Measurements from ENCODE around the gene TVP23A. TPM values are rescaled to one million over a fixed set of nuclear protein-coding genes. Genes with fewer than 3 reads are reported as not detected.

TVP23A gene
- total RNA-seq = 0.22 and 0.32 TPM in 2 replicates

DNA sequence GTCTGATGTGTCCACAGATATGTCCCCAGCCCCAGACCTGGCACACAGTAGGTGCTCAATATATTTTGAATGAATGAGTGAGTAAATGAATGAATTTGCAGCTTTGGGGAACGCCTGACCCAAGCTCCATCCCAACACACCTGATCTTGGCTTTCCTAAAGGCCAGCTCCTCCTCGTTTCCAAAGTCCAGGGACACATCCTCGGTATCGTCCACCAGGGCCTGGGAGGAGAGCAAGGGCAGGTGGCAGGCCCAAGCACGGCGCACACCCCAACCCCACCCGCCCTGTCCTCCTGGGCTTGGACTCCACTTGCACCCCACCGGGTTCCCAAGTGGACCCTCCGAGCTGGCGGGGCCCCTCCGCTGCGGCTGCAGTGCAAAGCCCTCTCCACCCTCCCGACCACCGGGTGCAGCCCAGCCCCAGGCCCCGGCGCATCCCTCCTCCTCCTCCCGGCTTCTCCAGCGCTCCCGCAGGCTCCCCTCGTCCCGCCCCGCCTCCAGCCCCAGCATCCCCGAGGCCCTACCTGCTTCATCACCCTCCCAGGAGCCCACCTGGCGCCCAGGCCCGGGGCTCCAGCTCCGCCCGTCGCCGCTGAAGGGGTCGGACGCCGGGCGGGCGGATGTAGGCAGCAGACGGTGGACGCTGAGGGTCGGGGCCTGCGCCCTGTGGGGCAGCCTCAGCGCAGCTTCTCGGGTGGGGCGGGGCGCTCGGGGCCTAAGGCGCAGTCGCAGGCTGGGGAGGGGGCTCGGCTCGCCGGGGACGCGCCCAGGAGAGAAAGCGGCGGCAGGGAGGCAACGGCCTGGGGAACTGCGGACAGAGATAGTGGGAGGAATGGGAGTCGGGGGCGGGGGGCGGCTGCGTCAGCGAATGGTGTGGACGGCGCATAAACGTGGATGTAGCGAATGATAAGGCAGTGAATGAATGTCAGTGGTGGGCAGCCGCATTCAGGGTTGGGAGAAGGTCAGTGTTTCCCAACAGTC, at the start of gene TVP23A:
Gene TVP23A (minus strand): TSS at position 832 of the 979 bp plus-strand sequence. CDS start 301 bp downstream, at position 531.
- intact Hi-C loops (cut with micrococcal nuclease) = no loop called here

DNA sequence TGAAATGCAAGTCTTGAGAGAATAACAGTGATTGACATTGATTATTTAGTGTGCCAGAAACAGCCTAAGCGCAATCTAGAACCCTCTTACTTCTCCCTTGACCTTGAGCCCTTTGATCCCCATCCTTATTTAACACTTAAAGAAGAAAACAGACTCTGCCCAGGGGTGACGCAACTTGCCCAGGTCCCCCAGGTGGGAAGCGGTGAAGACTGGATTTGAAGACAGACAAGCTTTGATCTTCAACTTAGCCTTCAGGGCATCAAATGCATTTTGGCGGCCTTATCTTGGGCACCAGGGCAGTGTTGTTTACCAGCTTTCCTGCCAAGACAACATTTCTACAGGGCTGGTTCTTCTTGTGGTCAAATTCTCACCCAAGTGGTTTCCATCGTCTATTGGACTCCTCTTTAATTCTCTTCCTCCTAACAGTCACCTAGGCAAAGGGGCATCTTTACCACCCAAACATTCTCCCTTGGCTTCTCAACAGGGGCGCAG, 49.6 kb upstream of the TVP23A start:
- intact Hi-C loops (cut with micrococcal nuclease) = no loop called here

DNA sequence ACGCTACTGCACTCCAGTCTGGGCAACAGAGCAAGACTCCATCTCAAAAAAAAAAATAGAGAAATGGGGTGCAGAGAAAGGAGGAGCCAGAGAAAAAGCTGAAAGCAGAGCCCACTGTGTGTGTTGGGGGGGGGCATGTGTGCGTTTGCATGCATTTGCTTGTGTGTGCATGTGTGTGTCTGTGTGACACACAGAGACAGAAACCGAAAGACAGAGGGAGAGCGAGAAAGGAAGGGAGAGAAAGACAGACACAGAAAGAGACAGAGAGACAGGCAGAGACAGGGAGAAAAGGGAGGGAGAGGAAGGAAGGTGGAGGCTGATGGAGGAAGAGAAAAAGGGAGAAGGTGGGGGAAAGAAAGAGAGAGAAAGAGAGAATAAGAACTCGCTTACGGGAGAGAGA, 48.6 kb upstream of the TVP23A start:
- intact Hi-C loops (cut with micrococcal nuclease) = no loop called here

DNA sequence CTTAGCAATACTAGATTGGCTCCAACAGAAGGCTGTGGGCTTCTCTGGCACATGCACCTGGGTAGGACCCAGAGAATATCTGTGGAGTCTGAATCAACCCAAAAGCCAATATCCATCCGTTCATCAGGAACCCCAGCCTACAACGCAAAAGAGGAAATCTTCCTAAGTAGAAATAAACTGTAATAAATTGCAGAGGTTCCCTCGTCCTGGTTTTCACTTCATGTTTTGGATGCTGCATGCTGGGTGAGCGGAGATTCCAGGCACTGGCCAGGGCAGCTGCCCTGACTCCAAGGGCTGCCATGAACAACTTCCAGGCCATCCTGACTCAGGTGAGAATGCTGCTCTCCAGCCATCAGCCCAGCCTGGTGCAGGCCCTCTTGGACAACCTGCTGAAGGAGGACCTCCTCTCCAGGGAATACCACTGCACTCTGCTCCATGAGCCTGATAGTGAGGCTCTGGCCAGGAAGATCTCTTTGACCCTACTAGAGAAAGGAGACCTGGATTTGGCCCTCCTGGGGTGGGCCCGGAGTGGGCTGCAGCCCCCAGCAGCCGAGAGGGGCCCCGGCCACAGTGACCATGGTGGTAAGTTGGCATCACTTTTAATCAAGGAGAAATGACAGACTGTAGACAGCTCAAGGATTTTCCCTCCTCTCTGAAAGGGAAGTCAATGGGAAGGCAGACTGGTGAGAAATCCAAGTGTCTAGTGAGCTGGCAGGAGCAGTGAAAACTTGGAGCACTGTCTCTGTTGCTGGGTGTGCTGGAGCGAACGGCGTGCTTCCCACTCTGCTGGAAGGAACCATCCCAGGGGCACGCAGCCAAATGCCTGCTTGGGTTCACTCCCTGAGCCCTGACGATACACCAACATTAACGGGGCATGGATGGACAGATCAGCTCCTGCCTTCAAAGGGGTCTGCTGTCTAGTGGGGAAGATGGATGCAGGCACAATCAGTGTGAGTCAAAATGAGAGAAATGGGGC, 47.7 kb upstream of the TVP23A start:
- intact Hi-C loops (cut with micrococcal nuclease) = no loop called here

DNA sequence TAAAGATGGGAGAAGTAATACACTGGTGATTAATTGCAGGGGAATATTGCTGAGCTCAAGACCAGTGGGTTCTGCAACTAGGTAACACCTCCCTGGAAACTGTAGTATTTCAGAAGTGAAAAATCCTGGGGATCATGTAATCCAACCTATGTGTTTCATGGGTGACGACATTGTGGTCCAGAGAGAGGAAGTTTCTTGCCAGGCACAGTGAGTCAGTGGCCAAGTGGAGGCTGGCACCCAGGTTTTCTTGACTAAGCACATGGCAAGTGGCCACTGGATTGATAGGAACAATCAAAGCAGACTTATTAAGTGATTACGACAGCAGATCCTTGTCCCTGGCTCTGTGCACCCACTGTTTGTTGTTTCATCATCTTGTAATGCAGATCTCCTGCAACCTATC, 43.8 kb upstream of the TVP23A start:
- intact Hi-C loops (cut with micrococcal nuclease) = no loop called here

DNA sequence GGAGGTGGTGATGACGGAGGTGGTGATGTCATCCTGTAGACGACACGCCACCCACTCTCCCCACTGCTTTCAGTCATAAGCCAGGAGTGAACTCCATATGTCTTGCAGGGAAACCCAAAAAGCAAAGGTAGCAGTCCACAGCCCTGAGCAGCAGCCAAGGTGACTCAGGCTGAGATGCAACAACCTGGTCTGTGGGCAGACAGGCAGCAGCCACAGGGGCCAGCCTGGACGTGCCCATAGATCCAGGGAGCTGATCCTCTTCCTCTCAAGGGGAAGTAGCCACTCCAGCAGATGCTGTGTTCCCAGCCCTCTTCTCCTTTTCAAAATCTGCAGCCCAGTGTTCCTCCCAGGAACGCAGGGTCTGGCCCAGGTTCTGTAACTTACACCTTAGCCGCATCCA, 41.1 kb upstream of the TVP23A start:
- intact Hi-C loops (cut with micrococcal nuclease) = no loop called here

DNA sequence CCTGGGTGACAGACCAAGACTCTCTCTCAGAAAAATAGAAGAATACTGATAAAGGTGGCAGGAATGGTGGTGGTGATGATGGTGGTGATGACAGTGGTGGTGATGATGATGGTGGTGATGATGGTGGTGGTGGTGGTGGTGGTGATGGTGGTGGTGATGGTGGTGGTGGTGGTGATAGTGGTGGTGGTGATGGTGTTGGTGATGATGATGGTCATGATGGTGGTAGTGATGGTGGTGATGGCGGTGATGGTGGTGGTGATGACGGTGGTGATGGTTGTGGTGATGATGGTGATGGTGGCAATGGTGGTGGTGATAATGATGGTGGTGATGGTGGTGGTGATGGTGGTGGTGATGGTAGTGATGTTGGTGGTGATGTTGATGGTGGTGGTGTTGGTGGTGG, 40.4 kb upstream of the TVP23A start:
- intact Hi-C loops (cut with micrococcal nuclease) = no loop called here

DNA sequence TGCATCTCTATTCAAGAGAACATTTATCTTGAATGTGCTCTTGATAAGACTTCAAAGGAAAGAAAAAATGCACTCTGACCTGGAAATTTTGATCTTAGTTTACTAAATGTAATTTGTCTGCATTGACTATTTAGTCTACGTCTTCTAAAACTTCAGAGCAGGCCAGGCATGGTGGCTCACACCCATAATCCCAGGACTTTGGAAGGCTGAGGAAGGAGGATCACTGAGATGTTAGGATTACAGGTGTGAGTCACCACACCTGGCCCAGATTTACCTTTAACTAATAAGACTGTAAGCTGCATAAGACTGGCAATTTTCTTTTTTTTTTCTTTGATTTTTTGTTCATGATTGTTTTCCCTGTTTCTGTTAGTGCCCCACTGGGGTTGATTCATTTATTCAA, 39.6 kb upstream of the TVP23A start:
- intact Hi-C loops (cut with micrococcal nuclease) = no loop called here

DNA sequence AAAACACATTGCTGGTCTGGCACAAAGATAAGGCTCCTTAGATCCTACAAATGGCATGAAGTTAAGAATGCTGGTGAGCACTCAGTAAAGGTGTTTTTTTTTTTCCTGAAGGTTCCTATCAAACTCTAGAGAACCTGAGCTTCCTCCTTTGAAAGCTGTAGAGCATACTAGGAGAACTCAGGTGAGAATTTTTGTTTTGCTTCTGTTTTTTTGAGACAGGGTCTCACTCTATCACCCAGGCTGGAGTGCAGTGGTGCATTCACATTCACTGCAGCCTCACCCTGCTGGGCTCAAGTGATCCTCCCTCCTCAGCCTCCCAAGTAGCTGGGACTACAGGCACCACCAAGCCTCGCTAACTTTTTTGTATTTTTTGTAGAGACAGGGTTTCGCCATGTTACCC, 37.4 kb upstream of the TVP23A start:
- intact Hi-C loops (cut with micrococcal nuclease) = no loop called here

DNA sequence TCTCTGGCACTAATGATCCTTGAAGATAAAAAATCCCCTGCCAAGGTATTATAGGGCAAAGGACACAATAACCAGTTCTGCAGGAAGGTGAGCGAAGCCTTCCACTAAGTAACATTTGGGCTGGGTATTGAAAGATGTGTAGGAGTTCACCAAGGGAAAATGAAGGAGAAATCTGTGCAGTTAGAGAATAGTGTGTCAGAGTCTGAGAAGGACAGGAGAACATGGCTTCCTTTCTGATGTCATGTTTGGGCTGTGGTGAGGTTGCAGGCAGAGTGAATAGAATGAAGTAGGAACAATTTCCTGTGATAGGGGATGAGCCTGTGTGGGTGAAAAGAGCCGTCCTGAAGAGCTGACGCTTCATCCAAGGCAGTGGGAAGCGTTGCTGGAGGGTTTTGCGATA, 34.4 kb upstream of the TVP23A start:
- intact Hi-C loops (cut with micrococcal nuclease) = loop anchor here (2.0 kb wide), 1 partner anchor 26 kb away; no protein-coding TSS in a partner anchor

DNA sequence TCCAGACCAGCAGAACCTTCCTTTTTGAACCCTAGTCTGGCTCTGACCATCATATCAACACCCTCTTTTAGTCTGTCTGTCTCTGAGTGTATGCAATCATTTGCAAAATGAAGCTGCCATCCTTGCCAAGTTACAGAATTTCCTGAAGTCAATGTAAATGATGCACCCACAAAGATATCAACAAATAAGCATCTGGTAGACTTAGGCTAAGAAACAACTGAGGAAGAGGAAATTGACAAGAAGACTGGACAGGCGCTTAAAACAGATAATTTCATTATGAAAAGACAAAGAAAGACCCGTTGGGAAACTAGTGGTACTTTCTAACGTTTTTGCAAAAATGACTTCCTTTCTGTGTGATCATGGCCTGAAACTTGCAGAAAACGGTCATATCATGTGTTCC, 33.7 kb upstream of the TVP23A start:
- intact Hi-C loops (cut with micrococcal nuclease) = loop anchor here (2.0 kb wide), 1 partner anchor 27 kb away; no protein-coding TSS in a partner anchor

DNA sequence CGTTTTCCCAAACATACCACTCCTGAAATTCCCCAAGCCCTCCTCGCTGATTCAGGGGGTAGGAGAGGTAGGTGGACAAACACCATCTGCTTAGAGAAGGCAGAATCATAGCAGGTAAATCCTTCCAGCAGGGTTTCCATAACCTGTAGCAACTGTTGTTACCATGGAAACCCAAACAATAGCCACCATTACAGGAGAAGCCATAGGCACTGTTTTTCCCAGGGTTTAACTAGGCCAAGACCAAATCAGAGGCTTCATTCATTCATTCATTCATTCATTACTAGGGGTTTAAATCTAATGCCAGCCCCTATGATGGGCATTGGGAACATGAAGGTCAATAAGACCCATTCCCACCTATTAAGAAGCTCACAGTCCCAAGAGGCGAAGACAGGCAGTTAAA, 32.9 kb upstream of the TVP23A start:
- intact Hi-C loops (cut with micrococcal nuclease) = no loop called here

DNA sequence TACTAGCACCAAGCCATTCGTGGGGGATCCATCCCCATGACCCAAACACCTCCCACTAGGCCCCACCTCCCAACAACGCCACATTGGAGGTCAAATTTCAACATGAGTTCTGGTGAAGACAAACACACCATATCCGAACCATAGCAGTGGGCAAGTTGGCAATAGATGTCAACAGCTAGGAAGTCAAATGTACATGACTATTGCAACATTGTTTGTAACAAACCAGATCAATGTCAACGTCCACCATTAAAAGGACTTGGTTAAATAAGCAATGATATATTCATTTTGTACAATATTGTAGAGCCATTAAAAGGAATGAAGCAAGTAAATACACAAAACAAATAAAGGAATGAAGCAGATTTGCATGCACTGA, 31.9 kb upstream of the TVP23A start:
- intact Hi-C loops (cut with micrococcal nuclease) = no loop called here

DNA sequence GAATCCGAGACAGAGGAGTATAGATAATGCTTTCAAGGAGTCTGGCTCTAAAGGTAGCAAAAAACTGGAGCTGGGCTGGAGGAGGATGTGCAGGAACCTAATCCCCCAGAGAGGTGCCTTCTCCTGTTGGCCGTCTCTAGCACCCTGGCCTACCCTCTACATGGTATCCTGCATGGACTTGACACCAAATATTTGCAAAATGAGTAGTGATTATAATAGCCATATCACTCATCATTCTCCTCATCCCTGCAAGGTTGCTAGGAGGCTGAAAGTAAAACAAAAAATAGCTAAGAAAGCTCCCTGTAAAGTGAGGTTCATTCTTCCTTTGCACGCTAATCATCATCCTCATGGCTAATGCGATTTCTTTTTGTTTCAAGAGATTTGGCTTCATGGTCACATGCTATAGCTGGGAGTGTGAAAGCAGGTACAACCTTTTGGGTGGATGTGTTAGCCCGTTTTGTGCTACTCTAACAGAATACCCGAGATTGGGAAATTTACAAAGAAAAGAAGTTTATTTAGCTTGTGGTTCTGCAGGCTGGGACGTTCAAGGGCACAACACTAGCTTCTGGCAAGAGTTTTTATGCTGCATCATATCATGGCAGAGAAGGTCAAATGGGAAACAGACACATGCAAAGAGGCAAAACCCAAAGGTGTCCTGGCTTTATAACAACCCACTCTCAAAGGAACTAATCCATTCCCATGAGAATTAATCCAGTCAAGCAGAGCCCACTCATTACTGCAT, 31.3 kb upstream of the TVP23A start:
- intact Hi-C loops (cut with micrococcal nuclease) = no loop called here

DNA sequence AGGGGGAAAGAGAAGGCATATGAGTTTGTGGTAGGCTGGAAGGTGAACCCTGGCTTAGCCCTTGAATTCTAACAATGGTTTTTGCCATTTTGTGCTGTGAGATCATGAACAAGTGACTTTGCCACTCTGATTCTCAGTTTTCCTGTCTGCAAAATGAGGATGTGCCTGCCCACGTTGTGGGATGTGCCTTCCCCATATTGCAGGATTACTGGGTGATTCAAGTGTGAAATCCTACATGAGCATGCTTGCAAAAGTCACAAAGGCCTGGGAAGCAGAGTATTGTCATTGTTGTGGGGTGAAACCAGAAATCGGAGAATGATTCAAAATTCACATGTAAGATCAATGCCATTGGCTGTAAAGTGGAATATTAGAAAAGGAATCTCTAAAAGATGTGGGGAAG, 28.6 kb upstream of the TVP23A start:
- intact Hi-C loops (cut with micrococcal nuclease) = no loop called here

DNA sequence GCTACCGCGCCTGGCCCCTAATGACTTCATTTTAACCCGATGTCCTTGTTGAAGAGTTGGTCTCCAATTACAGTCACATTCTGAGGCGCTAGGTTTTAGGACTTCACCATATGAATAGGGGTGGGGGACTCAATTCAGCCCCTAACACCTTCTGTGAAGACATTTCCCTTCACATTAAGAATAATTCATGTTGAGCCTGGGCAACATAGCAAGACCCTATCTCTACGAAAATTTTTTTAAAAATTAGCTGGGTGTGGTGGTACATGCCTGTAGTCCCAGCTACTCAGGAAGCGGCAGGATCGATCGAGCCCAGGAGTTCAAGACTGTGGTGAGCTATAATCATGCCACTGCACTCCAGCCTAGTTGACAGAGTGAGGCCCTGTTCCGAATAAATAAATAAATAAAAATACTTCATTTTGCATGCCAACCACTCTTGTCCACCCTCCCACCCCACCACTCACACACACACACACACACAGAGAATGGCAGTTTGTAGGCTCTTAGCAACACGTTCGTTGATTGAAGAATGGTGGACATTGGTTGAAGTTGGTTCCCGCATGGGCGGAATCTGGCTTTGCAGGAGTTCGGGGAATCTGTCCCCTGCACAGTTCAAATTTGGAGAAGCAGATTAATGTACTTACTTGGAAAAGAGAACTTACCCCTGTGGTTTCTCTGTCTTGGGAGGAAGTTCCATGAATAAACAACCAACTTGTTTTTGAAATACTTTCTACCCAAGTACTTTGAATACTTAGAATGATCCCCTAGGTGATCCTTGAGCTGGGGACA, 27.8 kb upstream of the TVP23A start:
- intact Hi-C loops (cut with micrococcal nuclease) = no loop called here

DNA sequence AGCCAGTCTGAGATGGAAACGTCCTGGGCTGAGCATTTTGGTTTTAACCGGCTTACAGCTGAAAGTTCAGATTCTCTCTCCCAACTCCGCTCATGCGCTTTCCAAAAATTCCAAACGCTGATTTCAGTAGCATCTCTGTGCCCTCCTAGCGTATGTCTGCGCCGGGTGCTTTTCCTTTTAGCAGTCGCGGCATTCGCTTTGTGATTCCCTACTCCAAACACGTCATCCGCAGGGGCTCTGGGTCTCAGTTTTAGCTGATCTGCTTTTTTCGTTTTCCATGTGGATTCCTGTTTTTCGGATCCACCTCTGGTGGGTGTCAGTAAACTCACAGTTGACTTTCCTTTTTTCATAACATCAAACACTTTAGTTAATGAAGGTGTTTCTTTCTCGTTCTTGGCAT, 22.1 kb upstream of the TVP23A start:
- intact Hi-C loops (cut with micrococcal nuclease) = no loop called here

DNA sequence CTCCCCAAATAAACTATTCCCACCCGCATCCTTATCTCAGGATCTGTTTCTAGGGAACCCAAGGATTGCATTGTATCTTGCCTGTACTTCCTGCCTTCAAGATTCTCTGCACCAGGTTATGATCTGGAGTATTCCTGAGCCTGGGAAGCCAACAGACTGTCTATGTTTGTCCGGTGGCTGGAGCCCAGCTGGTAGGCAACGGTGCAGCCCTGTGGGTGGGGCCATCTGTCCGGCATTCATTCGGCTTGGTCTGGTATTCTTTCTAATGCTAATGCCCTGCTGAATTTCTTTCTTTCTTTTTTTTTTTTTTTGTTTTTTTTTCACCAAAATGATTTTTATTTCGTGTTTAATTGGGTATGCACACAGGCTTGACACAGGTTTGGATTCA, 20.7 kb upstream of the TVP23A start:
- intact Hi-C loops (cut with micrococcal nuclease) = loop anchor here (10.0 kb wide), 1 partner anchor 76 kb away; no protein-coding TSS in a partner anchor

DNA sequence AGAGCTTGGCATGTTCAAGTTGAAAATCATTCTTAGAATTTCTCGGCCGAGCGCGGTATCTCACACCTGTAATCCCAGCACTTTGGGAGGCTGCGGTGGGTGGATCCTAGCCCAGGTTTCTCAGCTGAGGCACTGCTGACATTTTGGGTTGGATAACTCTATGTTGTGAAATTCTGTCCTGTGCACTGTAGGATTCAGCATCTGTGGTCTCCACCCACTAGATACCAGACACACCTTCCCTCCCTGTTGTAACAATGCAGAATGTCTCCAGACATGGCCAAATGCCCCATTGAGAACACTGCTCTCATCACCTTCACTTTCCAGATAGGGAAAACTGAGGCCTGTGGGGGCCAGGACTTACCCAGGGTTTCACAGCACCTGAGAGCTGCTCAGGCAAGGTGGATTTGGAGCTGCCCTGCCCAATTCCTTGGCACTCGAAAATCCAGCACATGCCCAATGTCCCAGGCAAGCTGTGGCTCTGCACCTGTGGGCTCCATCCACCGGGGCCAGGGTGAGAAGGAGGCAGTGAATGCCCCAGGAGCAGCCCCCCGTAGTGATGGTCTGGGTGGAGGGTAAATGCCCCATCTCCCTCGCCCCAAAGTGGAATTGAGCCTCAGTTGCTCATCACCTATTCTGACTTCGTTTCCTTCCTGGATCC, 20.2 kb upstream of the TVP23A start:
- intact Hi-C loops (cut with micrococcal nuclease) = loop anchor here (10.0 kb wide), 1 partner anchor 76 kb away; no protein-coding TSS in a partner anchor
